Pancreas (tissue), 10 donors: ENCODE data around the gene RTEL1. TPM values are rescaled to one million over a fixed set of nuclear protein-coding genes. Genes with fewer than 3 reads are reported as not detected.
A peak's percentile ranks its signal among the peaks of the same experiment; 100 is the strongest.
"Not testable (repeated sequence)": the region's sequence is repeated elsewhere in the genome, so short reads cannot be mapped to it uniquely, and the experiment has no call there.

Experiments
- ATAC-seq, 4 donors: fragments of 200-7000 bp; cut with Tn5 transposase; one replicate each; pipeline versions ENCODE4 v1.8.0 to v1.9.1; 2020; ENCODE audit warnings: mild to moderate bottlenecking in 4 of 4, moderate library complexity in 4 of 4
- DNase-seq, 6 donors: peaks; one replicate each; pipeline ENCODE4 v3.0.0-alpha.2; 2020
- FAIRE-seq: peaks from 2 replicates; lab custom pipeline; 2012; peaks lifted over from hg19 to GRCh38; lab: Jason Lieb, UNC
- H3K27ac ChIP-seq, 4 donors: fragments of 200-600 bp; sonication (generic); 1 replicate in 3 of 4; 2 replicates in 1 of 4; pipeline versions ENCODE4 v1.5.0 to v1.8.0; 2020
- H3K27me3 ChIP-seq, 4 donors: fragments of 200-600 bp; one replicate each; pipeline ENCODE4 v1.8.0; 2021
- H3K36me3 ChIP-seq, 3 donors: fragments of 200-600 bp; sonication (generic) in 1 of 3; one replicate each; pipeline versions ENCODE4 v1.5.0 to v1.8.0; 2020 to 2021
- H3K4me1 ChIP-seq, 3 donors: fragments of 200-600 bp; one replicate each; pipeline ENCODE4 v1.8.0; 2021
- H3K4me3 ChIP-seq, 4 donors: fragments of 200-600 bp; sonication (generic) in 2 of 4; one replicate each; pipeline versions ENCODE4 v1.5.0 to v1.8.0; 2020 to 2021
- H3K9me3 ChIP-seq, 4 donors: fragments of 200-600 bp; one replicate each; pipeline ENCODE4 v1.8.0; 2021
- CTCF ChIP-seq, 4 donors: fragments of 200-600 bp; sonication (generic) in 3 of 4; IDR thresholded peaks; one replicate each; pipeline versions ENCODE4 v1.5.0 to v1.8.0; 2021; ENCODE audit warnings: antibody characterized with exemption in 4 of 4
- WGBS, 2 donors: extraction: QIAGEN DNeasy Blood & Tissue Kit; methylation state at CpG; one replicate each; pipeline ENCODE4 v1.1.7; 2013; 5-methylcytosine and 5-hydroxymethylcytosine counted together
- intact Hi-C, 3 donors: fragments of 100-400 bp; cut with DNase I; formaldehyde crosslinking; loops; one replicate each; pipeline versions ENCODE4 v1.11.1 to v1.14.2; 2022
- polyA plus RNA-seq, 2 donors: library from polyadenylated mRNA; stranded (reverse); fragments of 200-250 nt; gene quantifications; one replicate each; pipeline ENCODE4 v1.2.3, GENCODE V29; 2013
- total RNA-seq, 6 donors: library from RNA; stranded (reverse); fragmentation: NEBNext Ultra II Directional in 4 of 6; extraction: Animal tissue kit (Norgen Biotek cat#: 25700) in 4 of 6; gene quantifications; one replicate each; pipeline versions ENCODE4 v1.2.1 to v1.2.4, GENCODE V29; 2021 to 2023
- donor health status: healthy with polysubstance abuse.
- donor health status: DM: no; HTN: no; CAD: no; lungs with moderate emphysema.
- donor health status: DM: no; HTN: no; CAD: no.
- donor health status: control.
- donor health status: control.
- donor health status: Bipolar disorder and iron deficiency.
- donor health status: DM: yes; HTN: yes; CAD: no.
- donor health status: DM: no; HTN: no; CAD: no.
- donor health status: DM: no; HTN: no; CAD: no.
- donor health status: DM: yes; HTN: yes; CAD: no.

RTEL1 gene
- total and polyA plus RNA-seq, 8 donors = 10.5 to 36.6 (median 15.0) TPM

GRCh38 chr20:63628246-63628975 is 29.7 kb upstream of the RTEL1 start:
- no peak for TF ChIP-seq CTCF (IDR thresholded peaks at IDR 0.05)
- Histone ChIP-seq H3K4me1 (peaks cover 0 to 5% (median 4%) of the 10 kb centered on the region in 3 donors), H3K9me3 (no peaks in the 10 kb centered on the region), H3K27ac (peak overlapping the region in 3 of 4 donors; percentile 37 to 78 (median 42)), H3K4me3 (peak overlapping the region in 3 of 4 donors; percentile 81 to 90 (median 88)), H3K36me3 (no peaks in the 10 kb centered on the region), H3K27me3 (no peaks in the 10 kb centered on the region)
- DNase-seq (peak; percentile 65 to 86 (median 70)), FAIRE-seq (no peak), ATAC-seq (peak; percentile 58 to 73 (median 72))
- intact Hi-C loops = no loop called here
- WGBS, 2 donors = 13 to 16% methylated on average over 22 of the region's 22 CpGs

GRCh38 chr20:63630956-63631355 is 27.2 kb upstream of the RTEL1 start:
- H3K4me1 ChIP-seq, FAIRE-seq, H3K9me3 ChIP-seq, H3K27ac ChIP-seq, ATAC-seq, H3K4me3 ChIP-seq, H3K36me3 ChIP-seq, H3K27me3 ChIP-seq, intact Hi-C loops: not testable (repeated sequence)
- DNase-seq = peak in 3 of 6 donors; percentile 2 to 8 (median 7)
- 87 to 94% methylated on average over 6 of the region's 6 CpGs for WGBS, 2 donors

GRCh38 chr20:63631426-63631825 is 26.7 kb upstream of the RTEL1 start:
- intact Hi-C loops, H3K36me3 ChIP-seq, ATAC-seq, H3K27me3 ChIP-seq, FAIRE-seq, H3K4me3 ChIP-seq, H3K4me1 ChIP-seq, H3K27ac ChIP-seq, H3K9me3 ChIP-seq: not testable (repeated sequence)
- WGBS, 2 donors = 48 to 50% methylated on average over 10 of the region's 10 CpGs
- peak in 3 of 6 donors; percentile 9 to 16 (median 13) for DNase-seq

GRCh38 chr20:63633732-63634131 is 24.4 kb upstream of the RTEL1 start:
- Histone ChIP-seq H3K36me3 (no peaks in the 10 kb centered on the region), H3K4me3 (no peak overlapping the region), H3K4me1 (peaks cover 0 to 2% (median under 1%) of the 10 kb centered on the region in 3 donors), H3K27ac (no peak overlapping the region), H3K27me3 (no peaks in the 10 kb centered on the region), H3K9me3 (no peaks in the 10 kb centered on the region)
- ATAC-seq = no peak
- TF ChIP-seq CTCF (IDR thresholded peaks at IDR 0.05) = no peak
- intact Hi-C loops = no loop called here
- no peak for FAIRE-seq
- DNase-seq = no peak
- WGBS, 2 donors = 66 to 71% methylated on average over 9 of the region's 9 CpGs

- Histone ChIP-seq H3K4me3 (no peak overlapping the region), H3K36me3 (no peaks in the 10 kb centered on the region), H3K4me1 (no peaks in the 10 kb centered on the region), H3K27me3 (no peaks in the 10 kb centered on the region), H3K27ac (peak overlapping the region in 2 of 4 donors; percentile 12 to 46), H3K9me3 (no peaks in the 10 kb centered on the region)
- 70 to 80% methylated on average over 15 of the region's 15 CpGs for WGBS, 2 donors
- intact Hi-C loops = no loop called here
- ATAC-seq (peak in 3 of 4 donors; percentile 13 to 59 (median 35)), DNase-seq (no peak), FAIRE-seq (no peak)
- no peak for TF ChIP-seq CTCF (IDR thresholded peaks at IDR 0.05)
These were observed 22.5 kb upstream of the RTEL1 start for GRCh38 chr20:63635431-63636141.
